ENCODE data around the gene GOLGA6L2.
"Not testable (repeated sequence)": the region's sequence is repeated elsewhere in the genome, so short reads cannot be mapped to it uniquely, and the experiment has no call there.

GOLGA6L2 gene

GRCh38 chr15:23447107-23447500, at the start of gene GOLGA6L2:
Gene GOLGA6L2 (minus strand): TSS chr15:23447243. CDS start chr15:23447181, 62 bp downstream.
- DNase-seq, result no peak

DNA sequence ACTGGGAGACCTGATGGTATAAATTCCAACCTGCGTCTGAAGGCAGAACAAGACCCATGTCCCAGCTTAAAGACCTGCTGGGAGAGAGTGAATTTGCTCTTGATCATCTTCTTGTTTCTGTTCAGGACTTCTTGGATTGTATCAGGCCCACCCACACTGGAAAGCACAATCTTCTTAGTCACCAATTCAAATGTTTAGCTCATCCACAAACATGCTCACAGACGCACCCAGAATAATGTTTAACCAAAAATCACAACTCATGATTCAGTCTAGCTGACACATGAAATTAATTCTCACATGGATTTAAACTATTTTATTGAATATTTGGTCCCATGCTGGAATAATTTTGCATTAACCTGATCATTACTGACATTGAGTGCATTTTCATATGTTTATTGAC, 37.8 kb upstream of the GOLGA6L2 start:
- DNase-seq, result no peak

DNA sequence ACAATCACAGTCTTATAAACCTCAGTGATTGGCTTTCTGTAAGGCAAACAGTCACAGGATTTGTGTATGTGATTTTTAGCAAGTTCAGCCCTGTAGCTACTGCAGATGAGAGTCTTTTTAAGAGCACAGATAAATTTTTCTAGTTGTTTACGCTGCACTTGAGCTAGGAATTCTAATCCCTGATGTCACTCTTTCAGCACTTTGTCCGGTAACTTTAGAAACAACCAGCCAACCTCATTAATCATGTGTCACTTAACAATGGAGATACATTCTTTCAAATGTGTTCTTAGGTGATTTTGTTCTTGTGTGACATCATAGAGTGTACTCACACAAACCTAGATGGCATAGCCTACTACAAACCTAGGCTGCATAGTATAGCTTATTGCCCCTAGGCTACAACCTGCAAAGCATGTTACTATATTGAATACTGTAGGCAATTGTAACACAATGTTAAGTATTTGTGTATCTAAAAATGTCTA, 36.8 kb upstream of the GOLGA6L2 start:
- no peak for DNase-seq

GRCh38 chr15:23482764-23483489, 35.9 kb upstream of the GOLGA6L2 start:
- DNase-seq, result no peak

- DNase-seq, result no peak
Measured at GRCh38 chr15:23482228-23482627, 35.2 kb upstream of the GOLGA6L2 start.

- no peak for DNase-seq
Measured at GRCh38 chr15:23477920-23478319, 30.9 kb upstream of the GOLGA6L2 start.

GRCh38 chr15:23472678-23473077, 25.6 kb upstream of the GOLGA6L2 start:
- no peak for DNase-seq

- DNase-seq, result no peak
Measured at GRCh38 chr15:23472033-23472432, 25.0 kb upstream of the GOLGA6L2 start.

- DNase-seq, result no peak
Measured at GRCh38 chr15:23467110-23467600, 20.1 kb upstream of the GOLGA6L2 start.

- no peak for DNase-seq
Measured at GRCh38 chr15:23457890-23458289, 10.8 kb upstream of the GOLGA6L2 start.

DNA sequence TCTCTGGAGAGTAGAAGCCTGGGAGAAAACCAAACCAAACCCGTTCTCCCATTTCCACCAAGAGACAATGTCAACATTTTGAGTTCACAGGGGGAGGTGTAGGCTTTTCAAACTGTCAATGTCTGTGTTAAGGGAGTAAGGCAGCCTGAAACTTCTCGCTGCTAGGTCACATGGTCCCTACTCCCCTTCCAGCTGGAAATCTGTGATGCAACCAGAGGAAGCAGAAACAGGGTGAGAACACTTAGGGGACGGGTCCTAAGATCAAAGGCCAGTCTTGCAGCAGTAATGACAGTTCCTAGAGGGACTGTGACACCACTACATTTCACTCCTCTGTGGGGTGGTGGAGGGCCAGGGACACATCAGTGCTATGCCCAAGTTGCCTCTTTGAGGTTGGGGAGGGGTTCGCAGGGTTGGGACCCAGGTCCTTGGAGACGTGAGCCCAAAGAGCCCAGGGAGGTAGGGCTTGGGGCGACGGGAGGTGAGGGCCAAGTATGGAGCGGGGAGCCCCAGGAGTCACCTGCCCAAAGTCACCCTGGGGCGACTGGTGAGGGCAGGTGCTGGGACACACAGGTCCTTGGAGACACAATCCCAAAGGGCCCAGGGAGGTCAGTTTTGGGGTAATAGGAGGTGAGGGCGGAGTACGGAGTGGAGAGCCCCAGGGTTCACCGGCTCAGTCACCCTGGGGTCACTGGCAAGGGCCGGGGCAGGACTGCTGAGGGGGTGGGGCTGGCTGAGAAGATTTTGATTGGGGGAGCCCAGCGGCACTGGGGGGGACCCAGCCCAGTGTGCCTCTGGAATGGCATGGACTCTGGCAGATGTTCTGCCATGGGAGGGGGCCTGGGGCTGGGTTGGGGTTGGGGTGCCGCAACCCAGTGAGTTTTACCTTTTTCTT, 582 bp downstream of the GOLGA6L2 start:
- DNase-seq, result no peak

GRCh38 chr15:23444269-23444668, 2.8 kb downstream of the GOLGA6L2 start:
- no peak for DNase-seq

DNA sequence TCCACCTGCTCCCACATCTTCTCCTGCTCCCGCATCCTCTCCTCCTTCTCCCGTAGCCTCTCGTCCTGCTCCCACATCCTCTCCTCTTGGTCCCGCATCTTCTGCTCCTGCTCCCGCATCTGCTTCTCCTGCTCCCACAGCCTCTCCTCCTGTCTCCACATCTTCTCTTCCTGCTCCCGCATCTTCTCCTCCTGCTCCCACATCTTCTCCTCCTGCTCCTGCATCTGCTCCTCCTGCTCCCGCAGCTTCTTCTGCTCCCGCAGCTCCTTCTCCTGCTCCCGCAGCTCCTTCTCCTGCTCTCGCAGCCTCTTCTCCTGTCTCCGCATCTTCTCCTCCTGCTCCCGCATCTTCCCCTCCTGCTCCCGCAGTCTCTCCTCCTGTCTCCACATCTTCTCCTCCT, 5.8 kb downstream of the GOLGA6L2 start:
- DNase-seq, result no peak

GRCh38 chr15:23440596-23440995, 6.4 kb downstream of the GOLGA6L2 start:
- no peak for DNase-seq

- no peak for DNase-seq
Measured at GRCh38 chr15:23439513-23439912, 7.5 kb downstream of the GOLGA6L2 start.

DNA sequence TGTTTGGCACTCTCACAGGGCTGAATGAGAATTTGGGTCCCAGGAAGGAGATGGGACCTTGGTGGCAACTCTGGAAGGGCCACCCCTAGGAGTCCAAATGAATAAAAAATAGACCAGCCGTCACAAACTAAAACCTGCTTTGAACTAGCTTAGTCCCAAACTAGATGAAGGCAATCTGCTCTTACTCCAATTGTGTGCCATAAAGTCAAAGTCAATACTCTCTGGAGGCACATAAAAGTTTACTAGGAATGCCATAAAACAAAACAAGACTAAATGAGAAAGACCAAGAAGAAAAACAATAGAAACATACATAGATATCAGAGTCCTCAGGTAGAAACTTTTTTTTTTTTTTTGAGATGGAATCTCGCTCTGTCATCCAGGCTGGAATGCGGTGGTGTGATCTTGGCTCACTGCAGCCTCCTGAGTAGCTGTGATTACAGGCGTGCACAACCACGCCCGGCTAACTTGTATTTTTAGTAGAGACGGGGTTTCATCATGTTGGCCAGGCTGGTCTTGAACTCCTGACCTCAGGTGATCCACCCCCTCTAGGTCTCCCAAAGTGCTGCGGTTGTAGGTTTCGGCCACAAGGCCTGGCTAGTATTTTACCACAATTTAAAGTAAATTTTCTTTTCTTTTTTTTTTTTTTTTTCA, 8.1 kb downstream of the GOLGA6L2 start:
- DNase-seq, result no peak

DNA sequence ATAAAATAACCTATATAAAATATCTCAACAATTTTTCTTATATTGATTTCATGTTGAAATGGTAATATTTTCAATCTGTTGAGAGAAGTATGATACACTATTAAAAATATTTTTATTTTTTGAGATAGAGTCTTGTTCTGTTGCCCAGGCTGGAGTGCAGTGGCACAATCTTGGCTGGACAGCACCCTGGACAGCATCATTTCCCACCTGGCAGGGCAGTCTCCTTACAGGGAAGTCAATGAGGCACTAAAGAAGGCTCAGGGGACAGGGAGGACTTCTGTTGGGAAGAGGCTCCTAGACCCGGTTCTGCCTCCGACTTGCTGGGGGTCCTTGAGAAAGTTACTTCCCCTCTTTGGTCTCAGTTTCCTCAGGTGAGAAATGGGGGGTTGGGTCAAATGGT, 9.4 kb downstream of the GOLGA6L2 start:
- DNase-seq, result no peak

GRCh38 chr15:23437146-23437545, 9.9 kb downstream of the GOLGA6L2 start:
- DNase-seq, result no peak

- no peak for DNase-seq
Measured at GRCh38 chr15:23436421-23436820, 10.6 kb downstream of the GOLGA6L2 start.

DNA sequence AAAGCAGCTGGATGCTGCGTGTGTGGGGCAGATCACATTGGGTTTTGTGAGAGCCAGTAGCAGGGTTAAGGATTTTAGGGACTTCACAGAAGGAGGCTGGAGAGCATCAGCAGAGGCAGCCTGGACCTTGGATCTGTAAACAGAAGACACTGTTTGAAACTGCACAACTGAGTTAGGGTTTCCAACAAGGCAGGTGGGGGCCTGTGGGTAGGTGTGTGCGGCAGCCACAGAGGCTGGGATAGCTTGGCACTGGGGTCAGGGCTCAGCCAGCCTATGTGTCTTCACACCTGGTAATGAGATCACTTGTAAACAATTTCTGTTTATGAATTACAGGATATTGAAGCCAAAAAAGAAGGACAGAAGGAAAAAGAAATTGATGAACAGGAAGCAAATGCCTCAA, 12.3 kb downstream of the GOLGA6L2 start:
- DNase-seq, result not testable (repeated sequence)

GRCh38 chr15:23425327-23425726, 21.7 kb downstream of the GOLGA6L2 start:
- DNase-seq, result not testable (repeated sequence)

DNA sequence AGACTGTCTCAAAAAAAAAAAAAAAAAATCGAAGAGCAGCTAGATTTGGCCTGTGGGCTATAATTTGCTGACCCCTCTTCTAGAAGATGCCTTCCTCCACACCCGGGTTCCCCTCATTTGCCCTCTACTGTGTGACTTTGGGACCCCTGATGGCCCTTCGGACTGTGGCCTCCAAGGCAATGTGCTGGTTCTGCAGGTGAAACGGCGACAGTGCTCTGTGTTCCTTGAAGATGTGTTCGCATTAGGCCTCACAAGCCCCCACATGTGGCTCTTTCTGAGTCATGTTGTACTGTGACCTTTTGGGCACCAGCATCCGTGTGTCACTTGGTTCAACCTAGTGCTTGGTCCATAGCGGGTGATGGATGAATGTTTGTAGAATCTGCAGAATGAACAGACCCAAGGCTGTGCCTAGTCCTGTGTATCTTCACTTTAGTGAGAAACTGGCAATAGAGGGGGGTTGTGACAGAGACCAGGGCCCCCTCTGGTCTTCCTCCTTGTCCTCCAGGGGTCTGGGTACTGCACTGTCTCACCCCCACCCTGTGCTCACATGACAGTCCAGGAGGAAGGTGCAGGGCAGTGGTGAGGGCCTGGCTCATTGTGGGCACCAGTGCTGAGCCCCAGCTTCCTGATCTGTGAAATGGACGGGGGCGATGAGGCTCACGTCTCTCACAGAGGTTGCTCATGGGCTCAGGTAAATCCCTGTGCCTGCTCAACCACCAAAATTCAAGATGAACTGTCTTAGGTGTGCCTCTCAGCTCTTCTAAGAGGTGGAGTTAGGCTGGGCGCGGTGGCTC, 22.7 kb downstream of the GOLGA6L2 start:
- DNase-seq, result no peak
